Suppressor macrophage treated with lipopolysaccharide for 1 hour (primary cell): Measurements from ENCODE around the gene NOP53.
"Not testable (repeated sequence)": the region's sequence is repeated elsewhere in the genome, so short reads cannot be mapped to it uniquely, and the experiment has no call there.

Experiments
- DNase-seq, 3 donors: peaks; one replicate each; pipeline ENCODE4 v3.0.0-alpha.2; 2020 to 2022

Gene NOP53

DNA sequence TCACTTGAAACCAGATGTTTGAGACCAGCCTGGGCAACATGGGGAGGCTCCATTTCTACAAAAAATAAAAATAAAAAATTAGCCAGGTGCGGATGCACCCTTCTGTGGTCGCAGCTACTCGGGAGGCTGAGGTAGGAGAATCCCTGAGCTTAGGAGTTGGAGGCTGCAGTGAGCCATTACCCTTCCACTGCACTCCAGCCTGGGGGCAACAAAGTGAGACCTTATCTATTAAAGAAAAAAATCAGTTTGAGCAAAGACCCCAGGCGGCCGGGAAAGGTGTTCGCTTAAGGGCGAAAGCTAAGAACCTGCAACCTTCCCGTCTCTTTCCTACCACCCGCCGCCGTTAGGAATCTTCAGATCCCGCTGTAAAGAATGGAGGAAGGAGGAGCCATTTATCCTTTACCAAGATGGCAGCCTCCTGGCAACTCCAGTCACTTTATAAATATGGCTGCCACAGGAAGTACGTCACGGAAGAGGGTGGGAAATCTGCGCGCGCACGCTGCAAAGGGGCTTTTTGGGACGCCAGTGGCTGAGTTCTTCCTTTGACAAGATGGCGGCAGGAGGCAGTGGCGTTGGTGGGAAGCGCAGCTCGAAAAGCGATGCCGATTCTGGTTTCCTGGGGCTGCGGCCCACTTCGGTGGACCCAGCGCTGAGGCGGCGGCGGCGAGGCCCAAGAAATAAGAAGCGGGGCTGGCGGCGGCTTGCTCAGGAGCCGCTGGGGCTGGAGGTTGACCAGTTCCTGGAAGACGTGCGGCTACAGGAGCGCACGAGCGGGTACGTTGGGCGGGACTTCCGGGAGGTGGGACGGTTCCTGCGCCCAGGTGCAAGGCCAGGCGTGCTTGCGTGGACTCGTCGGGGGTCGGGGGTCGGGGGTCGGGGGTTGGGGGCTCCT lies at the start of gene NOP53:
Gene NOP53, plus strand, starts transcription at position 537 of the 892 bp plus-strand sequence. Its CDS starts 14 bp downstream, at position 551.
- DNase-seq, result peak; percentile 97 to 99 (median 98)

DNA sequence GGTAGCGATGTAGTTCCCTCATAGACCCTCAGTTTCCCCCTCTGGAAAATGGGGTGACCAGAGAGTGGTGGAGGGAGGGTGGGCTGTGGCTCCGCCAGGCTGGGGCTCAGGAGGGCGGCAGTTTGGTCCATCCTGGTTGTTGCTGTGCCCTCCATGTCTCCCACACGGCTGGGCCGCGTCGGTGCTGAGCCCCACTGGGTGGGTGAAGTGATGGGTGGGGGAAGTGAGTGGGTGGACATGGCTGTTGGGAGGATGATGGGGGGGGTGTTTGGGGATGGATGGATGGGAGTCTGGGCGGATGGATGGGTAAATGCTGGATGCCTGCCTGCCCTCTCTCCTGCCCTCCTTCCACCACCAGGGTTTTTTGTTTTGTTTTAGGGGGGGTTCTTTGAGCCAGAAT lies 48.7 kb upstream of the NOP53 start:
- DNase-seq, result no peak

DNA sequence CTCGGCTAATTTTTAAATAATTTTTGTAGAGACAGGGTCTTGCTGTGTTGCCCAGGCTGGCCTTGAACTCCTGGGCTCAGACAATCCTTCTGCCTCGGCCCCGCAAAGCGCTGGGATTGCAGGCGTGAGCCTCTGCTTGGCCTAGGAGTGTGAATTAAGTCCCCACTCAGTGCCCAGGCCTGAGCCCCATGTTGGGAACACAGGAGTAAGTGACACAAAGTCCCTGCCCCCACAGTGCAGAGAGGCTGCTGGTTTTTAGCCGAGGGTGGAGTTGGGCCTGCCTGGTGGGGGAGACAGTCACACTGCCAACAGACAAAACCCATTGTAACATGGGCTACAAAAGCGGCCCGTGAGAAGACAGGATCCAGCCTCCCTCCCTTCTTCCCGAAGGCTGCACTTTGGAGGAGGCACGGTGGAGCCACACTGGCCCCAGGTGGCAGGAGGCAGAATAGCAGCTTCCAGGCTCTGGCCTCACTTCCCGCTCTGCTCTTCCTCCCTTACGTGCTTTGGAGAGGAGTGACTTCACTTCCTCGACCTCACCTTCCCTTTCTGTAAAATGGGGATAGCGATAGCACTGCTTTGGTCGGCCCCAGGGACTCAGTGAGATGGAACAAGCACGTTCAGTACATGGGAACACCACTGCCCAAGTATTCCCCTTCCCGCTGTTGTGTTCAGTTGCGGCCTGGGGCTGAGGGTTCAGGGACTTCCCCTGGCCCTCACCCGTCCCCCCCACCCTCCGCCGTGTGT lies 47.3 kb upstream of the NOP53 start:
- DNase-seq, result peak; percentile 76 to 85 (median 85)

DNA sequence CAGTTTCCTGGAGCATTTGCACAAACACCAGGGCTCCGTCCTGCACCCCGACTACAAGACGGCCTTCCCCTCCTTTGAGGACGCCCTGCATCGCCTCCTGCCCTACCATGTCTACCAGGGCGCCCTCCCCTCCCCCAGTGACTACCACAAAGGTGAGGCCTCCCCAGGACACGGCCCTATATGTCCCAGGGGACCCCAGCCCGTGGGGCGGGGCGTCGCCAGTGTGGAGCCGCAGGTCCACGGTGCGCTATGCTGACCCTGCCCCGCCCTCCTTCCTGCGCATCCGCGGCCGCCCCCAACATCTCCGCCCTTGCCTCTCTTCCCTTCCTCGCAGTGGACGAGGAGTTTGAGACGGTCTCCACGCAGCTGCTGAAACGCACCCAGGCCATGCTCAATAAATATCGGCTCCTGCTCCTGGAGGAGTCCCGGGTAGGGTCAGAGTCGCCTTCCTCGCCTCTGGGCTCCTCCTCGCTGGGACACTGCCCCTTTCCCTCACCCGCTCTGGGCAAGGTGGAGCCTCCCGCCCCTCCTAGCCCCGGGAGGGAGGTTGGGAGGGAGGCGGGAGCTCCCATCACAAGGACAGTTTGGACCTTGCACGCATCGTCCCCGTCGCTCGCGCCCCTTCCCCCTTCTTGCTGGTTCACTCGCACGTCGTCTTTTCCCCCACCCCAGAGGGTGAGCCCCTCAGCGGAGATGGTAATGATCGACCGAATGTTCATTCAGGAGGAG lies 46.6 kb upstream of the NOP53 start:
- DNase-seq, result no peak

DNA sequence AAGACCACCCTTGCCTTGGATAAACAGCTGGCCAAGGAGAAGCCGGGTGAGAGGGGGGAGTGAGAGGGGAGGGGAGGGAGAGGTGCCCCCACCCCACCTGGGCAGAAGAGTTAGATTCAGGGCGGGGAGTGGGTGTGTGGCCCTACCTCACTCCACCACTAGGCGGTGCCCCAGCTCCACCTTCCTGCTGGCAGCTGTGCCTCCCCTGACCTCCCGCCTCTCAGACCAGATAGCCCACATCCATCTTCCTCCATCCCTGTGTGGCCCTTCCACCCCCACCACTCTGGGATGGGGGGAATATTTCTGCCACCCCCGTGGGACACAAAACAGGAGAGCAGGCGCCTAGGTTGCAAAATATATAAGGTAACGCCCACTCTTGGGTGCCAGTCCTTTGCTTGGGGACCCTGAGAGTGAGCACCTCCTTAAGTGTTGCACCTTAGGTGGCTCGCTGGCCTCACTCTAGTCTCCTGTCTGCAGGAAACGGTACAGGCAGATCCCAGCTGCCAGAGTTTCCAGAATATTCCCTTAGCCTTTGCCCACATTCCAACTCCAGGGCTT lies 45.9 kb upstream of the NOP53 start:
- DNase-seq, result peak; percentile 58 to 76 (median 60)

DNA sequence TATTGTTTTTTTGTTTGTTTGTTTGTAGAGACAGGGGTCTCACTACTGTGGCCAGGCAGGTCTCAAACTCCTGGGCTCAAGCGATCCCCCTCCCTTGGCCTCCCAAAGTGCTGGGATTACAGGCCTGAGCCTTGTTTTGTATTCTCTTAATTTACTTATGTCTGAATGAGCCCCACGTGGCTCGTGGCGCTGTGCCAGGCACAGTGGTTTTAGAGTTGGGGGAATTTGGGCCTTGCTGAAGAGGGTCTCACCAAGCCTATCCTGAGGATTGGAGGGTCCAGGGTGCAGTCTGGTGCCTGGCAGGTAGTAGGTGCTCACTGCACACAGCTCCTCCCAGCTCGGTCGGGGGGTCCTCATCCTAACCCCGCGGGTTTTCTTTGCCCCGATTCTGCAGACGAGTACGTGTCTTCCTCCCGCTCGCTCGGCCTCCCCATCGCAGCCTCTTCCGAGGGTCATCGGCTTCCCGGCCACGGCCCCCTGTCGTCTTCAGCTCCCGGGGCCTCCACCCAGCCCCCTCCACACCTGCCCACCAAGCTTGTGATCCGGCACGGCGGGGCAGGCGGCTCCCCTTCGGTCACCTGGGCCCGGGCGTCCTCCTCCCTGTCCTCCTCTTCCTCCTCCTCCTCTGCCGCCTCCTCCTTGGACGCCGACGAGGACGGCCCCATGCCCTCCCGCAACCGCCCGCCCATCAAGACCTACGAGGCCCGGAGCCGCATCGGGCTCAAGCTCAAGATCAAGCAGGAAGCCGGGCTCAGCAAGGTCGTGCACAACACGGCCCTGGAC lies 44.2 kb upstream of the NOP53 start:
- no peak for DNase-seq

DNA sequence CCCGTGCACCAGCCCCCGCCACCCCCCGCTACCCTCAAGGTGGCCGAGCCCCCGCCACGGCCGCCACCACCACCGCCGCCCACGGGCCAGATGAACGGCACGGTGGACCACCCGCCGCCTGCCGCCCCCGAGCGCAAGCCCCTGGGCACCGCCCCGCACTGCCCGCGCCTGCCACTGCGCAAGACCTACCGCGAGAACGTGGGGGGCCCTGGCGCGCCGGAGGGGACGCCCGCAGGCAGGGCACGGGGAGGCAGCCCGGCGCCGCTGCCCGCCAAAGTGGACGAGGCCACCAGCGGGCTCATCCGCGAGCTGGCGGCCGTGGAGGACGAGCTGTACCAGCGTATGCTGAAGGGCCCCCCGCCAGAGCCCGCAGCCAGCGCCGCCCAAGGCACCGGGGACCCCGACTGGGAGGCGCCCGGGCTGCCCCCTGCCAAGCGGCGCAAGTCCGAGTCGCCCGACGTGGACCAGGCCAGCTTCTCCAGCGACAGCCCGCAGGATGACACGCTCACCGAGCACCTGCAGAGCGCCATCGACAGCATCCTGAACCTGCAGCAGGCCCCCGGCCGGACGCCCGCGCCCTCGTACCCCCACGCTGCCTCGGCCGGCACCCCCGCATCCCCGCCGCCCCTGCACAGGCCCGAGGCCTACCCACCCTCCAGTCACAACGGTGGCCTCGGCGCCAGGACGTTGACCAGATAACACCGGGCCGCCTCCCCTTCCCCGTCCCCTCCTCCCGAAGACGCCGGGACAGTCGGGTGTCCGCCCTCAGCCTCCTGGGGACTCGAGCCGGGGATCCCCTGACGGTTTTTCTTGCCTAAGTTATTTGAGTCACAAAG lies 43.4 kb upstream of the NOP53 start:
- DNase-seq, result peak in 2 of 3 donors; percentile 16 to 33

DNA sequence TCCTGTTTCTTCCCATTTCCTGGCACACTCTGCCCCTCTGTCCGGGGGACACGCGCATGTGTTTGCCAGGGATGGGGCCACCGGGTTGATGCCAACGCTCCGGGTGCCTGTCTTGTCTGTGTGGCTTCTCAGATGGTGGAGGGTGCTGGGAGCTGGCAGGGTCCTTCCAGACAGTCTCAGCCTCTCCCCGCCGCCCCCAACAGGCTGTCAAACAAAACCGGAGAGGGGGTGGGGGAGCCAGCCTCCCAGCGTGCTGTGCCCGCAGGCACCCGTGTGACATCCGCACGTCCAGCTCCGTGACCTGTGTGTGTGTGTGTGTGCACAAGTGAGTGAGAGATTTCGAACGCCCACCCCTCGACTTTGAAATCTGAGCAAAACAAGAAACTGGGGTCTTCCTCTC lies 42.7 kb upstream of the NOP53 start:
- DNase-seq, result no peak

DNA sequence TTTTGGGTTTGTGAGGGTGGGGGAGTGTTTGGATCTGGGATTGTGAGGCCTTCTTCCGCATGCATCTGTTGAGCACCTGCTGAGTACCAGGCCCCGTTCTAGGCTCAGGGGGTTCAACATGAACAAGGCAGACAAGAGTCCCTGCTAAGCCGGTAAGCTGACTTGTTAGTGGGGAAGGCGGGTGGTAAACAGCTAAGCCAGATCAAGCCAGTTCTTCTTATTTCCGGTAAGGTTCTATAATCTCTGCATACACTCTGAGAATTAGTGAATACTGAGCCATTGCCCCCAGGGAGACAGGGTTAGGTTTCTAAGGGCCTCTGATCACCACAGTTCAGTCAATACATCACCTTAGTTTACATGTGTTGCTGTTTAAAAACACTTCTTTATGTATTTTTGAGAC lies 42.0 kb upstream of the NOP53 start:
- DNase-seq, result no peak

DNA sequence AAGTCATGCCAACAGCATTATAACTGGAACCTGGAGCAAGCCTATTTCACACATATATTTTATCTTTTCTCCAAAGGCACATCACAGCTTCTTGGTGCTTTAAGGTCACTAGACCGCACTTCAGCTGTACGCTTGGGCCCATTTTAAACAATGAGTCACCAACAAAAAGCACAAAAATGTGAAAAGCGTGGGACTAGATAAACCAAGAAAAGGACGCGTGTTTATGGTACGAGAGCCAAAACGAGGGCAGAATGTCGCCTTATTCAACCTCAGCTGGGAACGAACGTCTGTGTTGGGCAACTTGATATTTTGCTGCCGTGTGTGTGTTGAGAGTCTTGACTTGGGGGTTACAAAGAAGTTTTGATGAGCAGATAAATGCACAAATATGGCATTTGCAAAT lies 41.3 kb upstream of the NOP53 start:
- no peak for DNase-seq

DNA sequence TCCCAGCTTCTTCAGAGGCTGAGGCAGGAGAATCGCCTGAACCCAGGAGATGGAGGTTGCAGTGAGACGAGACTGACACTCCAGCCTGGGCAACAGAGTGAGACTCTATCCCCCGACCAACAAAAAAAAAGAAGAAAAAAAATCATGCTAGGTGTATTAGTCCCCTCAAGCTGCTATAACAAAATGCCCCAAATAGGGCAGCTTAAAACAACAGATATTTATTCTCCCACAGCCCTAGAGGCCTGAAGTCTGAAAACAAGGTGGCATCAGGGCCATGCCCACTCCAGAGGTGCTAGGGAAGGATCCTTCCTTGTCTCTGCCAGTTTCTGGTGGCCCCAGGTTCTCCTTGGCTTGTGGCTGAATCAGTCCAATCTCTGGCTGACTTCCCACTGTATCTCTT lies 40.7 kb upstream of the NOP53 start:
- no peak for DNase-seq

DNA sequence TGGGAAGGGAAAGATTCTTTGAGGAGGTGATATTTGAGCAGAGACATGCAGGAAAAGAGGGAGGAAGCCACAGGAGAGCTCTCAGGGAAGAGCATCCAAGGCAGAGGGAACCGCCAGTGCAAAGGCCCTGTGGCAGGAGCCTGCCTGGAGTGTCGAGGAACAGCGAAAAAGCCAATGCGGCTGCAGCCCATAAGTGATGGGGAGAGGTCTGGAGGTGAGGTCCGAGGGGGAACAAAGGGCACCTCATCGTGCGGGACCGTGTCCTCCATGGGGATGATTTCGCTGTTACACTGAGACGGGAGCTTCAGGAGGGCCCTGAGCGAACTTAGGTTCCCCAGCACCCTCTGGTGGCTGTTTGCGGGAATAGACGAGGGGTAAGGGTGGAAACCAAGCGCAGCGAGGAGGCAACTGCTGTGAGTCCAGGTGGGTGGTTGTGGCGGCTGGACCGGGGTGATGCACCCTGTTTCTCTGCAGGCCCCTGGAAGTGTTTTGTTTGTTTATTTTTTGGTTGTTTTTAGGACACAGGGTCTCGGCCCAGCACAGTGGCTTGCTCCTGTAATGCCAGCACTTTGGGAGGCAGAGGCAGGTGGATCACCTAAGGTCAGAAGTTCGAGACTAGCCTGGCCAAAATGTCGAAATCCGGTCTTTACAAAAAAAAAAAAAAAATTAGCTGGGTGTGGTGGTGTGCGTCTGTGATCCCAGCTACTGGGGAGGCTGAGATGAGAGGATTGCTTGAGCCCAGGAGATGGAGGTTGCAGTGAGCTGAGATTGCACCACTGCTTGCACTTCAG lies 38.0 kb upstream of the NOP53 start:
- peak; percentile 77 to 87 (median 86) for DNase-seq

DNA sequence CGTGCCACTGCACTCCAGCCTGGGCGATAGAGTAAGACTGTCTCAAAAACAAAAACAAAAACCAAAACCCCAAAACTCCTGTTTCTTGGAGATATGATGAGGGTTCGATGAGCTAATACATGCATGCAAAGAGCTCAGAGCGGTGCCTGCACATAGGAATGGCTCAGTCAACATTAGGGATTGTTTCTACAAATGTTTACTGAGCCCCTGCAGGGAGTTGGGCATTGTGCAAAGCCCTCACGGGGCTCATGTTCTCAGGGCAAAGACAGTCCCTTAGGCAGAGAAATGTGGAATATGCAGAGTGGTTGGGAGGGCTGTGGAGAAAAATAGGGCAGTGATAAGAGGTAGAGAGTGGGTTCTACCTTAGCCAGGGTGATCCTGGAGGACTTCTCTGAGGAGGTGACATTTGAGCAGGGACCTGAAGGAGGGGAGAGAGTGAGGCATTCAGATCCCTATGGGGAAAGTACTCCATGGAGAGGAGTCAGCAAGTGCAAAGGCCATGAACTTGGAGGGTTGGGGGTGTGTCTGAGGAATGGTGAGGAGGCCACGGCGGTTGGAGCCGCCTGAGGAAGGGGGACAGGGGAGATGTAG lies 33.6 kb upstream of the NOP53 start:
- no peak for DNase-seq

DNA sequence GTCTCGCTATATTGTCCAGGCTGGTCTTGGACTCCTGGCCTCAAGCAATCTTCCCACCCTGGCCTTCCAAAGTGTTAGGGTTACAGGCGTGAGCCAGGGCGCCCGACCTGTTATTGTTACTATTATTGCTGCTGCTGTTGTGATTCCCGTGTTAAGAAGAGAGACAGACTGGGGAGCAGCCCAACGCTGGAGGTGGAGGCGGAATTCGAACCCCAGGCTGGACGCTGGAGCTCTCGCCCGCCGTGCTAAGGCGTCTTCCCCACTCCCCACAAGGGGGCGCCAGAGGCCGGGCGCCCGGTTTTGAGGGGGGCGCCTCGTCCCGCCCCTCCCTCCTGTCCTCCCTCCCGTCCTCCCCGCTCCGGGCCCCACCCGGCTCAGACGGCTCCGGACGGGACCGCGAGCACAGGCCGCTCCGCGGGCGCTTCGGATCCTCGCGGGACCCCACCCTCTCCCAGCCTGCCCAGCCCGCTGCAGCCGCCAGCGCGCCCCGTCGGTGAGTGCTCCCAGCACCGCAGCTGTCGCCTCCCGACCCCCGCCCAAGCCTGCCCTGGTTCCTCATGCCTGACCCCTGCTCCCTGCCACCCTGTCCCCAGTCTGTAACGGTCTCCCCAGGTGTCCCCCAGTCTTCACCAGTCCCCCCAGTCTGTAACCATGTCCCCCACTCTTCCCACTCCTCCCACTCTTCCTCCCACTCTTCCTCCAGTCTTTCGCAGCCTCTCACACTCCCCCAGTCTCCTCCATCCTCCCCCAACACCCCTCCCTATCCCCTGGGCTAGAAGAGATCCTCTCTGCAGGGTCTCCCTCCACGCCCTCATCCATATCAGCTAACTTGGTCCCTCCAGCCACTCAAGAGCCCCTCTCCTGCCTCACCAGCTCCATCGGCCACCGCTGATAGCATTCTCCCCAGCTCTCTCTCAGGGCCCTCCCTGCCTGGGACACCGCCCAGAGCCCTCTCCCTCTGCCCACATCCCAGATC lies 32.0 kb upstream of the NOP53 start, which contains the start of gene EHD2:
Gene EHD2, plus strand, starts transcription at position 377 of the 976 bp plus-strand sequence. CDS start 3,191 bp downstream, outside the sequence.
- DNase-seq, result peak; percentile 49 to 76 (median 59)

DNA sequence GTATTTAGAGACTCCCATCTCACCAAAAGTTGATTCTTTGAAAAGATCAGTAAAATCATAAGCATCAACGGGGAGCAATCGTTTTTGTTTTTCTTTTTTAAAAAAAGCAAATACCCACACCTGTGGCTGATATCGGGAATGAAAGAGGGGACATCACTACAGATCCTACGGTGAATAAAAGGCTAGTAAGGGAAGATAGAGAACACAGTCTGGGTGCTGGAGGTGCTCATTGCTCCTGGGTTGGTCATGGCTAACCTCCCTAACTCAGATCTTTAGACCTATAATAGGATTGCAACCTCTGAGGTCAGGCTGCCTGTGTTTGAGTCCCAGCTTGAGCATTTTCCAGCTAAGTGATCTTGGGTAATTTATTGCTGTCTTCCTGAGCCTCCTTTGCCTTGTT lies 31.0 kb upstream of the NOP53 start:
- DNase-seq, result no peak

DNA sequence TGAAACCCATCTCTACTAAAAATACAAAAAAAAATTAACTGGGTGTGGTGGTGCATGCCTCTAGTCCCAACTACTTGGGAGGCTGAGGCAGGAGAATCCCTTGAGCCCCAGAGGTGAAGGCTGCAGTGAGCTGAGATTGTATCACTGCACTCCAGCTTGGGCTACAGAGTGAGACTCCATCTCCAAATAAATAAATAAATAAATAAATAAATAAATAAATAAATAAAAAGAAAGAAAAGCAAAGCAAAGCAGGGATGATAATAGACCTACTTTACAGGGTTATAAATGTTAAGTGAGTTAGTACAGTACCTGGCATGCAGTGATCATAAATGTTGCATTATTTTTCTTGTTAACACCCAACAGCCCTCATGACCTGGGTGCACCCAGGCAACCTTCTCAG lies 30.5 kb upstream of the NOP53 start:
- DNase-seq, result not testable (repeated sequence)

DNA sequence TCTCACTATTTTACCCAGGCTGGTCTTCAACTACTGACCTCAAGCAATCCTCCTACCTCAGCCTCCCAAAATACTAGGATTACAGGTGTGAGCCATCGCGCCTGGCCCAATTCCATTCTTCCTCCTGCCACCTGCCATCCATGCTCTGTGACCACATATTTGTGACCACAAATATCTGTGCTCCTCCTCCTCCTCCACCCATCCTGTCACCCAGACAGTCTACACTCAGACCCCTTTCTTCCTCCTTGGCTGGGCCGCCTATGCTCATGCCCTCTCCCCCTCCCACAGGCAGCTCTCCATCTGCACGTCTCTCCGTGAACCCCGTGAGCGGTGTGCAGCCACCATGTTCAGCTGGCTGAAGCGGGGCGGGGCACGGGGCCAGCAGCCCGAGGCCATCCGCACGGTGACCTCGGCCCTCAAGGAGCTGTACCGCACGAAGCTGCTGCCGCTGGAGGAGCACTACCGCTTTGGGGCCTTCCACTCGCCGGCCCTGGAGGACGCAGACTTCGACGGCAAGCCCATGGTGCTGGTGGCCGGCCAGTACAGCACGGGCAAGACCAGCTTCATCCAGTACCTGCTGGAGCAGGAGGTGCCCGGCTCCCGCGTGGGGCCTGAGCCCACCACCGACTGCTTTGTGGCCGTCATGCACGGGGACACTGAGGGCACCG lies 28.9 kb upstream of the NOP53 start:
- DNase-seq, result no peak
